K562 (cell line): ENCODE measurements around the gene ABLIM2. TPM values are rescaled to one million over a fixed set of nuclear protein-coding genes. Genes with fewer than 3 reads are reported as not detected.

Experiments used
- ATAC-seq: fragments of 200-7000 bp; cut with Tn5 transposase; 3 replicates; pipeline ENCODE4 v1.9.1; 2020; ENCODE audit warnings: moderate library complexity
- BruUV-seq: library from RNA; stranded (reverse); fragments of 400-500 nt; replicated peaks from 2 replicates; lab custom pipeline; 2021; lab: Mats Ljungman, UMichigan
- CTCF ChIA-PET: fragments of 300-600 bp; formaldehyde crosslinking; extraction: SDS; loops from one replicate; lab custom pipeline; 2021; ENCODE audit warnings: low intra/inter-chr PET ratio; lab: Yijun Ruan, JAX
- POLR2A ChIA-PET: fragments of 300-600, 350-650 bp; sonication (Branson Sonifier 250); formaldehyde crosslinking; extraction: SDS; loops from one replicate; lab custom pipeline; 2021; ENCODE audit warnings: antibody characterized with exemption, inconsistent platforms; lab: Yijun Ruan, JAX
- DNase-seq, 4 experiments: peaks; one replicate each; pipeline versions ENCODE4 v3.0.0 to v3.0.0-alpha.2; 2011 to 2018; ENCODE audit warnings: low spot score in 3 of 4, mixed read lengths in 3 of 4; ENCODE audit errors: extremely low read depth in 1 of 4
- FAIRE-seq: peaks from 2 replicates; lab custom pipeline; 2011; peaks lifted over from hg19 to GRCh38; lab: Jason Lieb, UNC
- H2AFZ ChIP-seq: 2 replicates; pipeline ENCODE4 v1.6.0; 2011; ENCODE audit warnings: low read depth, low read length, control low read depth, inconsistent platforms
- H3K27ac ChIP-seq: fragments of 200-600 bp; 3 replicates; pipeline ENCODE4 v1.8.0; 2011; ENCODE audit warnings: low read depth, mild to moderate bottlenecking, control low read depth, inconsistent platforms, low read length, moderate library complexity, mixed read lengths; ENCODE audit errors: extremely low read depth
- H3K27me3 ChIP-seq, 2 experiments: fragments of 300-600 bp in 1 of 2; 2 replicates in 1 of 2; 3 replicates in 1 of 2; pipeline versions ENCODE4 v1.6.0 to v1.8.0; 2011; ENCODE audit warnings: inconsistent platforms in 2 of 2, low read length in 2 of 2, mild to moderate bottlenecking in 1 of 2, mixed read lengths in 1 of 2, moderate library complexity in 1 of 2; ENCODE audit not compliant: control insufficient read depth in 2 of 2, insufficient read depth in 2 of 2
- H3K36me3 ChIP-seq: fragments of 300-600 bp; 3 replicates; pipeline ENCODE4 v1.8.0; 2011; ENCODE audit warnings: mild to moderate bottlenecking, low read length, inconsistent platforms; ENCODE audit not compliant: control insufficient read depth, insufficient read depth
- H3K4me1 ChIP-seq, 2 experiments: fragments of 200-600 bp in 1 of 2; replicated peaks in 1 of 2; 2 replicates in 1 of 2; 3 replicates in 1 of 2; pipeline versions ENCODE4 v1.5.1 to v1.8.0; 2011; ENCODE audit warnings: inconsistent platforms in 2 of 2, low read length in 2 of 2, mild to moderate bottlenecking in 1 of 2, mixed read lengths in 1 of 2, moderate library complexity in 1 of 2; ENCODE audit not compliant: control insufficient read depth in 2 of 2, insufficient read depth in 2 of 2
- H3K4me2 ChIP-seq: 2 replicates; pipeline ENCODE4 v1.6.1; 2011; ENCODE audit warnings: low read length, control low read depth, inconsistent platforms, mixed read lengths; ENCODE audit not compliant: insufficient read depth
- H3K4me3 ChIP-seq: fragments of 200-600 bp; sonication (generic), shearing (Covaris generic); 2 replicates; pipeline ENCODE4 v1.5.1; 2016; ENCODE audit warnings: control low read depth, inconsistent platforms
- H3K79me2 ChIP-seq: fragments of 200-600 bp; 3 replicates; pipeline ENCODE4 v1.8.0; 2011; ENCODE audit warnings: low read length, inconsistent platforms; ENCODE audit not compliant: control insufficient read depth, insufficient read depth
- H3K9ac ChIP-seq, 2 experiments: 2 replicates each; pipeline versions ENCODE4 v1.6.0 to v1.6.1; 2011; ENCODE audit warnings: low read depth in 2 of 2, low read length in 2 of 2, control low read depth in 1 of 2, inconsistent platforms in 1 of 2, mild to moderate bottlenecking in 1 of 2, mixed read lengths in 1 of 2; ENCODE audit not compliant: insufficient read depth in 1 of 2
- H3K9me1 ChIP-seq: one replicate; pipeline ENCODE4 v1.6.0; 2011; ENCODE audit warnings: inconsistent platforms, mild to moderate bottlenecking, low read length, moderate library complexity; ENCODE audit not compliant: control insufficient read depth, insufficient read depth
- H3K9me3 ChIP-seq: replicated peaks from 2 replicates; pipeline ENCODE4 v1.5.1; 2011; ENCODE audit warnings: low read depth, low read length, inconsistent platforms; ENCODE audit not compliant: control insufficient read depth, insufficient read depth
- H4K20me1 ChIP-seq: replicated peaks from 2 replicates; pipeline ENCODE4 v1.6.1; 2011; ENCODE audit warnings: low read length, inconsistent platforms, mixed read lengths; ENCODE audit not compliant: control insufficient read depth, insufficient read depth
- CBX8 ChIP-seq: fragments of 200-600 bp; sonication (generic); IDR thresholded peaks from 2 replicates; pipeline ENCODE4 v1.6.1; 2012; ENCODE audit warnings: borderline replicate concordance, mixed run types, low read depth, mild to moderate bottlenecking, moderate library complexity, mixed read lengths, low read length, control low read depth, inconsistent platforms; ENCODE audit not compliant: poor library complexity, severe bottlenecking; ENCODE audit errors: extremely low read depth
- HNRNPLL ChIP-seq: fragments of 200-400 bp; formaldehyde crosslinking; IDR thresholded peaks from 2 replicates; pipeline ENCODE4 v1.6.1; 2017; ENCODE audit warnings: low read length, low read depth, mild to moderate bottlenecking; ENCODE audit not compliant: poor library complexity, severe bottlenecking
- SMAD4 ChIP-seq: fragments of 250-450 bp; sonication (Bioruptor Pico); conservative IDR thresholded peaks from 2 replicates; pipeline ENCODE4 v1.8.0; 2021; ENCODE audit warnings: inconsistent platforms, mild to moderate bottlenecking, moderate library complexity
- SPI1 ChIP-seq: IDR thresholded peaks from 2 replicates; pipeline ENCODE4 v1.6.1; 2011; ENCODE audit warnings: low read depth, low read length, control low read depth, borderline replicate concordance
- SREBF1 ChIP-seq: fragments of 150-350 bp; IDR thresholded peaks from 2 replicates; pipeline ENCODE4 v1.6.1; 2014; ENCODE audit warnings: antibody characterized with exemption, low read depth, low read length, borderline replicate concordance
- YBX1 ChIP-seq: fragments of 450-650 bp; IDR thresholded peaks from 2 replicates; pipeline ENCODE4 v1.7.1; 2016; ENCODE audit warnings: mild to moderate bottlenecking
- ZZZ3 ChIP-seq: fragments of 450-650 bp; IDR thresholded peaks from 2 replicates; pipeline ENCODE4 v1.6.1; 2016; ENCODE audit warnings: antibody characterized with exemption, mild to moderate bottlenecking, moderate library complexity
- WGBS: fragments of 100-300 bp; shearing (Covaris generic); methylation state at CpG from one replicate; pipeline ENCODE4 v1.1.6; 2016; ENCODE audit warnings: low coverage, mixed read lengths; ENCODE audit not compliant: insufficient coverage; ENCODE audit errors: missing lambda C conversion rate; 5-methylcytosine and 5-hydroxymethylcytosine counted together
- in situ Hi-C: fragments of 300-500 bp; cut with MboI; formaldehyde crosslinking; loops from 4 replicates; pipeline ENCODE4 v1.15.0; 2018; ENCODE audit warnings: inconsistent platforms, mixed read lengths
- intact Hi-C: fragments of 100-400 bp; cut with micrococcal nuclease; formaldehyde crosslinking; loops from 2 replicates; pipeline ENCODE4 v1.14.2; 2022
- polyA plus RNA-seq, 8 experiments: library from polyadenylated mRNA; depleted of rRNA in 4 of 8; stranded (reverse) in 5 of 8; unstranded in 3 of 8; fragments of >200 nt; fragmentation: Nextera tagmentation in 2 of 8; fragmentation: Illumina TruSeq in 1 of 8; extraction: Ambion mirVana in 2 of 8; extraction: Trizol in 1 of 8; gene quantifications; 2 replicates each; pipeline versions ENCODE4 v1.2.1 to v1.2.3, GENCODE V29; 2011 to 2014; ENCODE audit warnings: inconsistent platforms in 1 of 8, missing spikeins in 1 of 8
- total RNA-seq, 7 experiments: library from RNA; depleted of rRNA in 6 of 7; stranded (reverse); fragments of >200 nt in 6 of 7; fragmentation: Illumina TruSeq in 2 of 7; extraction: Trizol in 2 of 7; gene quantifications; 2 replicates each; pipeline versions ENCODE4 v1.2.1 to v1.2.3, GENCODE V29; 2011 to 2021; ENCODE audit warnings: low replicate concordance in 1 of 7

The ABLIM2 gene
- total and polyA plus RNA-seq, 9 of the 15 experiments (the other 6 are each of a cell fraction or from before 2014, with no cell fraction given): not detected

- Histone ChIP-seq H3K27me3 (peaks cover 27 to 88% of the 10 kb centered on the region in 2 experiments; a peak in 4 of 5 replicates), H3K27ac (no peak overlapping the region), H3K4me3 (no peak overlapping the region), H3K4me2 (no peak overlapping the region), H3K4me1 (no peaks in the 10 kb centered on the region), H4K20me1 (peaks cover 15% of the 10 kb centered on the region; the same call in 1 of the 2 replicates), H3K9me1 (no peaks in the 10 kb centered on the region), H3K36me3 (no peaks in the 10 kb centered on the region), H3K9ac (no peak overlapping the region; a peak in 1 of 4 replicates), H3K79me2 (no peaks in the 10 kb centered on the region), H2AFZ (no peak overlapping the region), H3K9me3 (no peaks in the 10 kb centered on the region)
- TF ChIP-seq SREBF1 (no peak), HNRNPLL (no peak), YBX1 (no peak), ZZZ3 (no peak), CBX8 (no peak), SPI1 (peak; percentile 9; the same call in 1 of the 2 replicates), SMAD4 (CRISPR knock-in tag) (no peak)
- WGBS: 0% methylated on average over 14 of the region's 15 CpGs
- ChIA-PET CTCF (no interaction called here), POLR2A (interaction anchor here (1.1 kb wide), 1 partner anchor 9 kb away, joined by 3 read pairs; no protein-coding TSS in a partner anchor)
- no TSS peak for BruUV-seq
- in situ Hi-C loops (no loop called here), intact Hi-C loops (no loop called here)
- DNase-seq (no peak), FAIRE-seq (no peak), ATAC-seq (no peak)
Measured at GRCh38 chr4:8001564-8002355, 156.9 kb downstream of the ABLIM2 start.
